Endothelial cell of umbilical vein (primary cell): ENCODE data around the gene PIANP.
"Not testable (repeated sequence)": the region's sequence is repeated elsewhere in the genome, so short reads cannot be mapped to it uniquely, and the experiment has no call there.

Experiments
- FOS ChIP-seq: IDR thresholded peaks from 2 replicates; pipeline ENCODE4 v1.6.1; 2011; ENCODE audit warnings: mild to moderate bottlenecking, low read length, moderate library complexity, borderline replicate concordance; ENCODE audit not compliant: insufficient read depth
- TF ChIP-seq, protein P1 (sequence below), 2 donors: IDR thresholded peaks; 1 replicate in 1 of 2; 2 replicates in 1 of 2; pipeline ENCODE4 v1.5.1; 2011; ENCODE audit warnings: low read length in 2 of 2, mild to moderate bottlenecking in 2 of 2, moderate library complexity in 2 of 2, control low read depth in 1 of 2, inconsistent platforms in 1 of 2, low read depth in 1 of 2; ENCODE audit not compliant: insufficient read depth in 1 of 2; ENCODE audit errors: extremely low read depth in 1 of 2

DNA sequence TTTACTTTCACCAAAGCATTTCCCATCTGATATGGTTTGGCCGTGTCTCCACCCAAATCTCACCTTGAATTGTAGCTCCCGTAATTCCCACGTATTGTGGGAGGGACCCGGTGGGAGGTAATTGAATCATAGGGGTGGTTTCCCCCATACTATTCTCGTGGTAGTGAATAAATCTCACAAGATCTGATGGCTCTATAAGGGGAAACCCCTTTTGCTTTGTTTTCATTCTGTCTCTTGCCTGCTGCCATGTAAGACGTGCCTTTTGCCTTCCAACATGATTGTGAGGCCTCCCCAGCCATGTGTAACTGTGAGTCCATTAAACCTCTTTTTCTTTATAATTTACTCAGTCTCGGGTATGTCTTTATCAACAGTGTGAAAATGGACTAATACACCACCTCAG is 42.7 kb upstream of the PIANP start:
- TF ChIP-seq, protein P1, sequence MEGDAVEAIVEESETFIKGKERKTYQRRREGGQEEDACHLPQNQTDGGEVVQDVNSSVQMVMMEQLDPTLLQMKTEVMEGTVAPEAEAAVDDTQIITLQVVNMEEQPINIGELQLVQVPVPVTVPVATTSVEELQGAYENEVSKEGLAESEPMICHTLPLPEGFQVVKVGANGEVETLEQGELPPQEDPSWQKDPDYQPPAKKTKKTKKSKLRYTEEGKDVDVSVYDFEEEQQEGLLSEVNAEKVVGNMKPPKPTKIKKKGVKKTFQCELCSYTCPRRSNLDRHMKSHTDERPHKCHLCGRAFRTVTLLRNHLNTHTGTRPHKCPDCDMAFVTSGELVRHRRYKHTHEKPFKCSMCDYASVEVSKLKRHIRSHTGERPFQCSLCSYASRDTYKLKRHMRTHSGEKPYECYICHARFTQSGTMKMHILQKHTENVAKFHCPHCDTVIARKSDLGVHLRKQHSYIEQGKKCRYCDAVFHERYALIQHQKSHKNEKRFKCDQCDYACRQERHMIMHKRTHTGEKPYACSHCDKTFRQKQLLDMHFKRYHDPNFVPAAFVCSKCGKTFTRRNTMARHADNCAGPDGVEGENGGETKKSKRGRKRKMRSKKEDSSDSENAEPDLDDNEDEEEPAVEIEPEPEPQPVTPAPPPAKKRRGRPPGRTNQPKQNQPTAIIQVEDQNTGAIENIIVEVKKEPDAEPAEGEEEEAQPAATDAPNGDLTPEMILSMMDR (IDR thresholded peaks at IDR 0.05; ENCODE audit: extremely low read depth in 1 of 2, insufficient read depth in 1 of 2, low read depth in 1 of 2, low read length in 2 of 2): not testable (repeated sequence)
- not testable (repeated sequence) for TF ChIP-seq FOS
